A549 treated with RU486 at 1 μM for 4 hours (cell line): Measurements from ENCODE around the gene BCAS1. TPM values are rescaled to one million over a fixed set of nuclear protein-coding genes. Genes with fewer than 3 reads are reported as not detected.

ENCODE experiments used
- total RNA-seq: library from RNA; stranded (reverse); fragments of 200-300 nt; extraction: Qiagen RNA extraction; gene quantifications from 5 replicates; pipeline ENCODE4 v1.2.3, GENCODE V29; 2022; ENCODE audit warnings: low read depth

Gene BCAS1, protein sequence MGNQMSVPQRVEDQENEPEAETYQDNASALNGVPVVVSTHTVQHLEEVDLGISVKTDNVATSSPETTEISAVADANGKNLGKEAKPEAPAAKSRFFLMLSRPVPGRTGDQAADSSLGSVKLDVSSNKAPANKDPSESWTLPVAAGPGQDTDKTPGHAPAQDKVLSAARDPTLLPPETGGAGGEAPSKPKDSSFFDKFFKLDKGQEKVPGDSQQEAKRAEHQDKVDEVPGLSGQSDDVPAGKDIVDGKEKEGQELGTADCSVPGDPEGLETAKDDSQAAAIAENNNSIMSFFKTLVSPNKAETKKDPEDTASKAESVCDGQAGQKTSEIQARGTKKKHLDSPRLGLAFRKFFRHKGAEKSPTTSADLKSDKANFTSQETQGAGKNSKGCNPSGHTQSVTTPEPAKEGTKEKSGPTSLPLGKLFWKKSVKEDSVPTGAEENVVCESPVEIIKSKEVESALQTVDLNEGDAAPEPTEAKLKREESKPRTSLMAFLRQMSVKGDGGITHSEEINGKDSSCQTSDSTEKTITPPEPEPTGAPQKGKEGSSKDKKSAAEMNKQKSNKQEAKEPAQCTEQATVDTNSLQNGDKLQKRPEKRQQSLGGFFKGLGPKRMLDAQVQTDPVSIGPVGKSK
- total RNA-seq, result 0.64 to 1.1 TPM (median 0.80 TPM) in 5 replicates

DNA sequence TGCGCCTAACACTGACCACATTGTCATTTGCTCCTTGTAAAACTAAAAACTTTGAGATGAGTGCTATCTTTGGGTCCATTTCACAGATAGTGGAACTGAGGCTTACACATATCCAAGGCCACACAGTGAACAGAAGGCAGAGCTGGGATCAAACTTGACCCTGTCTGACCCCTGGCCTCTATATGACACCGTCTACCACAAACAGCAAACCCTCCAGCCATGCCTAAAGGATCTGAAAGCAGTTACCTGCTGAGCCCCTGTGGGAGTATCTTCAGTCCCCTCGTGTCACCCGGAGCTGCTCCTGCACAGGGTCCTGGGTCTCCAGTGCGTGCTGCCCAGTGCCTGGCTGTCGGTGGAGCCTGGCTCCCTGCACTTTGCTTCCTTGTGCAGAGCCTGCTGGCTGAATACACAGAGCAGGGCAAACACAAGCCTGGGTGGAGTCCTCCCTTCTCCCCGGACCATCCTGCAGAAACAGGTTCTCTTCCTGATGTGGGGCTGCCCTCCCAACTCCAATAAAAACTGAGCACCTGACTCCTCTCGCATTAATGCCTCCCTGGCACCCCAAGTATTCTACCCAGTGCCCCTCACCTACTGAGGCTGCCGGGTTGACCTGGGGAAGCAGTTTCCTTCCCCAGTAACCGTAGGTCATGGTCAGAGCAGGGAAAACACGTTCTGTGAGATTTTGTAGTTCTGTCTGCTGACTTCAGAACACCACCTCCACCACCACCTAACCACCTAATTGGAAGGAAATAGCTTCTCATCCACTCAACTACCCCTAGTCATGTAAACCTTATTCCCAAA is at the start of gene BCAS1:
Gene BCAS1, minus strand, starts transcription at position 408 of the 801 bp plus-strand sequence. CDS start 11,876 bp downstream, outside the sequence.

Other genes with a start within 250 kb of the BCAS1 start
- 175 to 430 TPM (median 409 TPM) in 5 replicates for gene CYP24A1, start 103.4 kb upstream of the BCAS1 start, total RNA-seq
- 17.8 to 79.7 TPM (median 57.2 TPM) in 5 replicates for gene PFDN4, start 137.5 kb upstream of the BCAS1 start, total RNA-seq